Heart left ventricle (tissue), 16 donors: ENCODE results near the gene NMNAT3. TPM values are rescaled to one million over a fixed set of nuclear protein-coding genes. Genes with fewer than 3 reads are reported as not detected.

Experiments used
- ATAC-seq, 4 donors: fragments of 200-7000 bp; cut with Tn5 transposase; one replicate each; pipeline ENCODE4 v1.9.1; 2020 to 2022; ENCODE audit warnings: moderate library complexity in 4 of 4, mild to moderate bottlenecking in 3 of 4, moderate number of reproducible peaks in 1 of 4
- DNase-seq, 5 donors: peaks; one replicate each; pipeline ENCODE4 v3.0.0-alpha.2; 2020
- H3K27ac ChIP-seq, 12 donors: fragments of 200-600 bp; sonication (generic) in 4 of 12; one replicate each; pipeline versions ENCODE4 v1.5.0 to v1.8.0; 2016 to 2022; ENCODE audit warnings: mild to moderate bottlenecking in 2 of 12
- H3K27me3 ChIP-seq, 9 donors: fragments of 200-600 bp; sonication (generic) in 2 of 9; one replicate each; pipeline versions ENCODE4 v1.5.1 to v1.8.0; 2016 to 2022; ENCODE audit warnings: mild to moderate bottlenecking in 3 of 9
- H3K36me3 ChIP-seq, 9 donors: fragments of 200-600 bp; sonication (generic) in 2 of 9; one replicate each; pipeline versions ENCODE4 v1.5.0 to v1.8.0; 2018 to 2022; ENCODE audit warnings: mild to moderate bottlenecking in 2 of 9
- H3K4me1 ChIP-seq, 12 donors: fragments of 200-600 bp; sonication (generic) in 4 of 12; one replicate each; pipeline versions ENCODE4 v1.5.0 to v1.8.0; 2016 to 2022; ENCODE audit warnings: mild to moderate bottlenecking in 3 of 12
- H3K4me3 ChIP-seq, 12 donors: fragments of 200-600 bp; sonication (generic) in 4 of 12; one replicate each; pipeline versions ENCODE4 v1.5.0 to v1.8.0; 2017 to 2022; ENCODE audit warnings: mild to moderate bottlenecking in 9 of 12, moderate library complexity in 4 of 12
- H3K9me3 ChIP-seq, 12 donors: fragments of 200-600 bp; sonication (generic) in 4 of 12; one replicate each; pipeline versions ENCODE4 v1.5.0 to v1.8.0; 2016 to 2022; ENCODE audit warnings: mild to moderate bottlenecking in 1 of 12
- CTCF ChIP-seq, 12 donors: fragments of 200-600 bp; sonication (generic) in 4 of 12; IDR thresholded peaks; one replicate each; pipeline versions ENCODE4 v1.5.0 to v1.8.0; 2018 to 2022; ENCODE audit warnings: antibody characterized with exemption in 12 of 12, mild to moderate bottlenecking in 5 of 12
- POLR2A ChIP-seq, 2 donors: fragments of 450-650 bp; IDR thresholded peaks; one replicate each; pipeline ENCODE4 v1.6.1; 2017; ENCODE audit warnings: antibody characterized with exemption in 2 of 2, mild to moderate bottlenecking in 2 of 2, moderate library complexity in 2 of 2
- WGBS, 4 donors: extraction: QIAGEN DNeasy Blood & Tissue Kit in 2 of 4; methylation state at CpG; one replicate each; pipeline versions ENCODE4 v1.1.5 to v1.1.7; 2013 to 2018; 5-methylcytosine and 5-hydroxymethylcytosine counted together
- intact Hi-C, 10 donors: fragments of 100-400 bp; cut with DNase I; formaldehyde crosslinking; loops; one replicate each; pipeline versions ENCODE4 v1.11.1 to v1.14.2; 2022
- polyA plus RNA-seq, 2 donors: library from polyadenylated mRNA; stranded (reverse); fragments of 200-250 nt; gene quantifications; one replicate each; pipeline ENCODE4 v1.2.3, GENCODE V29; 2013
- total RNA-seq, 9 donors: library from RNA; depleted of rRNA in 2 of 9; stranded (reverse); fragments of >200 nt in 2 of 9; fragmentation: NEBNext Ultra II Directional in 3 of 9; extraction: Animal tissue kit (Norgen Biotek cat#: 25700) in 3 of 9; gene quantifications; one replicate each; pipeline versions ENCODE4 v1.1.0 to v1.2.4, GENCODE V29; 2016 to 2023
- donor health status: ischemic (EF 13 %, LVEDD 7.1; RV severe dilation, severe dysfunction).
- donor health status: healthy with polysubstance abuse.
- donor health status: DM: no; HTN: yes; CAD: no.
- donor health status: DM: no; HTN: no; CAD: no.
- donor health status: ischemic (EF 25% LVEDD 6.9; RV normal size, moderate dysfunction).
- donor health status: ischemic (EF 25% LVEDD 5.7; RV mildly dilated, moderate dysfunction).
- donor health status: healthy.
- donor health status: DM: yes; HTN: yes; CAD: no.
- donor health status: ischemic (EF 35%, LVEDD 5.7; RV mildly dilated, moderate dysfunction).
- donor health status: nonischemic (EF 11% LVEDD 7.7; RV severe dilation, severe dysfunction).
- donor health status: DM: yes; HTN: yes; CAD: no.
- donor health status: PGD.
- donor health status: ischemic (EF 29% LVEDD 5.4; RV normal size, mild dysfunction).
- donor health status: nonischemic (EF 23%, LVEDD 6.1; RV moderate dilation, normal function).

Gene NMNAT3
- total and polyA plus RNA-seq, 11 donors: 6.5 to 15.4 (median 11.0) TPM

DNA sequence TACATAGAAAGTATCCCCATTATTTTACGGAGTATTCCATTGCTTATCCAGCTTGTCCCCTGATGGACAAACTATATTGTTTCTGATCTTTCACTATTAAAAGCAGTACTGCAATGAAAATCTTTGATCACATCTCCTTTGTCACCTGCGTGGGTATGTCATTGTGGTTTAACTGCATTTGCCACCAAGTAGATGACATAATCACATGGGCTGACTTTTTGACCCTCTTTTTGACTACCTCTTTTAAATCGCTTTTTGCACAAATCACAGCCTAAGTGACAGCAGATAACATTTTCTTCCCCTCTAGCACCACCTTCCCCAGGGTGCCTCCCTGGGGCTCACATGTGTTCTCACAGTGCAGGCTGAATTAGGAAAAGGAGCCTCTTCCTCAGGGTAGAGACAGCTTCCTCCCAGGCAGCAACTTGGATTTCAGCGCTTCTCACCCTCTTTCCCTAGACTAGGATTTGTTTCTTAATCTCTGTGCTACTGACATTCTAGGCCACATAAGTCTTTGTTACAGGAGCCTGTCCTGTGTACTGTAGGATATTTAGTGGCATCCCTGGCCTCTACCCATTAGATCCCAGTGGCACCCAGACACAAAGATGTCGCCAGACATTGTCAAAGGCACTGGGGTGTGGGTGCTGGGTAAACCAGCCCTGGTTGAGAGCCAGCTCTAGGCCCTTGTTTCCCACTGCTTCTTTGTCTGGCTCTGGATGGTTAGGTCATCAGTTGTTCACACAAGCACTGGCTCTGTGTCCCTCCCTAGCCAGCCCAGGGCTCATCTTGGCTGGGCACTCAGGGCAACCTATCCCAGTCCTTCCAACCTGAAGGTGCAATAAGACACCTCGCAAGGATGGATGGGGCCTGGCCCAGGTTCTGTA lies 136.9 kb downstream of the NMNAT3 start:
- Histone ChIP-seq H3K4me3 (peak overlapping the region in 8 of 12 donors; percentile 60 to 73 (median 64)), H3K27ac (peak overlapping the region in 3 of 12 donors; percentile 73 to 77 (median 74)), H3K27me3 (peaks cover 0 to 15% (median 0%) of the 10 kb centered on the region in 9 donors), H3K4me1 (peaks cover 0 to 39% (median 24%) of the 10 kb centered on the region in 12 donors), H3K36me3 (no peaks in the 10 kb centered on the region), H3K9me3 (peaks cover 0 to 2% (median 0%) of the 10 kb centered on the region in 12 donors)
- intact Hi-C loops: no loop called here
- DNase-seq: no peak
- no peak for ATAC-seq
- WGBS, 4 donors: 81 to 85% (median 82%) methylated on average over 5 to 6 of the region's 6 CpGs
- TF ChIP-seq CTCF (IDR thresholded peaks at IDR 0.05): no peak
- no peak for TF ChIP-seq POLR2A (IDR thresholded peaks at IDR 0.05)

DNA sequence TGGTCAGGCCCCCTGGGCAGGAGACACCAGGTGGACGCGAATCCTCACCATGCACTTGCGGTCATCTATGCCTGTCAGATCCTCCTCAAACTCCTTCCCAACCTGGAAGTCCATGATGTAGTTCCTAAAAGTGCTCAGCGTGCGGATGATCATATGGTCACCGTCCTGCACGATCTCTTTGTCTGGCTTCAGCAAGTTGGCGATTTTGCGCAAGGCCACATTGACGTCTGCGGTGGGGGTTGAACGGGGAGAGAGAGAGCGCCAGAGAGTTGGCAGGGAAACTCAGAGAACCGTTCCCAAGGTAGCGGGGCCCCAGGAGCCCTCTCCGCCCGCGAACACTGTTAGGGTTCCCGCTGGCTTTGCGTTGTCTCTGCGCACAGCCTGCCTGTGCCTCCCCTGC lies 139.0 kb downstream of the NMNAT3 start:
- peak overlapping the region in 11 of 12 donors; percentile 49 to 73 (median 63) for H3K4me3 ChIP-seq
- 50 to 76% (median 61%) methylated on average over 17 to 21 of the region's 21 CpGs for WGBS, 4 donors
- ATAC-seq (no peak), DNase-seq (peak in 2 of 5 donors; percentile 47 to 51)
- TF ChIP-seq POLR2A (IDR thresholded peaks at IDR 0.05): no peak
- TF ChIP-seq CTCF (IDR thresholded peaks at IDR 0.05): no peak
- H3K27me3 ChIP-seq: peaks cover 0 to 15% (median 0%) of the 10 kb centered on the region in 9 donors
- H3K27ac ChIP-seq: peak overlapping the region in 9 of 12 donors; percentile 54 to 80 (median 73)
- H3K4me1 ChIP-seq: peaks cover 13 to 61% (median 46%) of the 10 kb centered on the region in 12 donors
- H3K36me3 ChIP-seq: no peaks in the 10 kb centered on the region
- H3K9me3 ChIP-seq: no peaks in the 10 kb centered on the region
- intact Hi-C loops: loop anchor here in 2 of 10 donors (1.0 to 10.0 kb wide), 2 partner anchors 23 to 136 kb away; partner anchors contain the start of gene NMNAT3 (in 1 of the 2)

- TF ChIP-seq CTCF (IDR thresholded peaks at IDR 0.05) (no peak), POLR2A (IDR thresholded peaks at IDR 0.05) (no peak)
- no peak for ATAC-seq
- H3K27me3 ChIP-seq: peaks cover 0 to 15% (median 0%) of the 10 kb centered on the region in 9 donors
- H3K9me3 ChIP-seq: no peaks in the 10 kb centered on the region
- H3K36me3 ChIP-seq: no peaks in the 10 kb centered on the region
- peak overlapping the region in 5 of 12 donors; percentile 7 to 80 (median 13) for H3K27ac ChIP-seq
- peaks cover 13 to 68% (median 53%) of the 10 kb centered on the region in 12 donors for H3K4me1 ChIP-seq
- 79 to 91% (median 87%) methylated on average over 5 of the region's 5 CpGs for WGBS, 4 donors
- no peak for DNase-seq
- peak overlapping the region in 1 of 12 donors; percentile 73 for H3K4me3 ChIP-seq
- intact Hi-C loops: loop anchor here in 1 of 10 donors (10.0 kb wide), 1 partner anchor 137 kb away; the partner anchor contains the start of gene NMNAT3
Measured at GRCh38 chr3:139537795-139538621, 139.8 kb downstream of the NMNAT3 start.
